ENCODE data around the gene SUSD2.
"Not testable (repeated sequence)": the region's sequence is repeated elsewhere in the genome, so short reads cannot be mapped to it uniquely, and the experiment has no call there.

- not testable (repeated sequence) for TF ChIP-seq CTCF (IDR thresholded peaks at IDR 0.05; ENCODE audit: low read depth, low read length, poor library complexity, severe bottlenecking); EZH2phosphoT487 (IDR thresholded peaks at IDR 0.05; ENCODE audit: borderline replicate concordance, low read length)
Measured at GRCh38 chr22:24238101-24238694, 56.9 kb downstream of the SUSD2 start.
